Upper lobe of left lung (tissue), 4 donors: ENCODE data around the gene CHCHD4.

Source experiments
- CTCF ChIP-seq, 6 experiments: fragments of 450-650 bp in 4 of 6; fragments of 200-600 bp in 2 of 6; sonication (generic) in 2 of 6; IDR thresholded peaks; one replicate each; pipeline ENCODE4 v1.5.1; 2016 to 2019; ENCODE audit warnings: antibody characterized with exemption in 6 of 6
- POLR2AphosphoS5 ChIP-seq, 2 donors: sonication (generic); formaldehyde crosslinking; IDR thresholded peaks; one replicate each; pipeline ENCODE4 v1.5.1; 2017; ENCODE audit warnings: antibody characterized with exemption in 2 of 2

GRCh38 chr3:14092464-14092863 lies 32.2 kb downstream of the CHCHD4 start:
- TF ChIP-seq POLR2AphosphoS5 (IDR thresholded peaks at IDR 0.05) (no peak), CTCF (IDR thresholded peaks at IDR 0.05) (no peak)
